ENCODE measurements around the gene SIL1. TPM values are rescaled to one million over a fixed set of nuclear protein-coding genes. Genes with fewer than 3 reads are reported as not detected.

Gene SIL1
- total RNA-seq, 1 experiment from 2014 or later, result 10.7 TPM

DNA sequence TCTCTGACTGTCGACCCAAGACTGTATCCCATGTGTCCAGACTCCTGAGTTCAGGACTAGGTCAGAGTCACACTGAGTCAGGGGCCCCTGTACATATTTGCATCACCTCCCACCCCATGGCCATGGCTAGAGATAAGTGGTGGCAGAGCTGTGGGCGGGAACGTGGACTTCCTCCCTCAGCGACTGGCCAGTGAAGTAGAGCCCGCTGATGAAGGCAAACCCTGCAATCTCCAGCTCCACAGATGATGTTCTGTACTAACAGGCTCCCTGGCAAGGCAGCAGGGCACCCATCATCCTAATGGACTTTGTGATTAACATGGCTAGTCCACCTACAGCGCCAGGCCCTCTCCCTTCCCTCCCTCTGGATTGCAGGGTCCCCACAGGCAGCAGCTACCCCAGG, 212.5 kb downstream of the SIL1 start:
- no peak for DNase-seq (ENCODE audit: low spot score)

GRCh38 chr5:138985256-138985655, 212.9 kb downstream of the SIL1 start:
- DNase-seq (ENCODE audit: low spot score), result no peak
- Mint-ChIP-seq H3K36me3 (no peaks in the 10 kb centered on the region), H3K9me3 (no peaks in the 10 kb centered on the region), H3K4me3 (no peak overlapping the region), H3K4me1 (no peaks in the 10 kb centered on the region), H3K27ac (no peak overlapping the region), H3K27me3 (ENCODE audit: low read depth) (no peaks in the 10 kb centered on the region; the same call in 1 of the 2 replicates)
- ChIA-PET POLR2A (no interaction called here), CTCF (no interaction called here)
- TF ChIP-seq SOX15 (CRISPR knock-in tag; IDR thresholded peaks at IDR 0.05) (no peak), SMAD3 (CRISPR knock-in tag; IDR thresholded peaks at IDR 0.05; ENCODE audit: borderline replicate concordance) (no peak), JUN (CRISPR knock-in tag; IDR thresholded peaks at IDR 0.05) (no peak), NFYB (CRISPR knock-in tag; conservative IDR thresholded peaks at IDR 0.05; ENCODE audit: low read depth) (no peak), TEAD1 (CRISPR knock-in tag; IDR thresholded peaks at IDR 0.05) (no peak), ZBTB43 (CRISPR knock-in tag; IDR thresholded peaks at IDR 0.05) (no peak), EMX1 (CRISPR knock-in tag; IDR thresholded peaks at IDR 0.05) (no peak), USF1 (CRISPR knock-in tag; IDR thresholded peaks at IDR 0.05) (no peak)
- TF ChIP-seq, protein P1, sequence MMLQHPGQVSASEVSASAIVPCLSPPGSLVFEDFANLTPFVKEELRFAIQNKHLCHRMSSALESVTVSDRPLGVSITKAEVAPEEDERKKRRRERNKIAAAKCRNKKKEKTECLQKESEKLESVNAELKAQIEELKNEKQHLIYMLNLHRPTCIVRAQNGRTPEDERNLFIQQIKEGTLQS (CRISPR knock-in tag; conservative IDR thresholded peaks at IDR 0.05), result no peak
- TF ChIP-seq, protein P2, sequence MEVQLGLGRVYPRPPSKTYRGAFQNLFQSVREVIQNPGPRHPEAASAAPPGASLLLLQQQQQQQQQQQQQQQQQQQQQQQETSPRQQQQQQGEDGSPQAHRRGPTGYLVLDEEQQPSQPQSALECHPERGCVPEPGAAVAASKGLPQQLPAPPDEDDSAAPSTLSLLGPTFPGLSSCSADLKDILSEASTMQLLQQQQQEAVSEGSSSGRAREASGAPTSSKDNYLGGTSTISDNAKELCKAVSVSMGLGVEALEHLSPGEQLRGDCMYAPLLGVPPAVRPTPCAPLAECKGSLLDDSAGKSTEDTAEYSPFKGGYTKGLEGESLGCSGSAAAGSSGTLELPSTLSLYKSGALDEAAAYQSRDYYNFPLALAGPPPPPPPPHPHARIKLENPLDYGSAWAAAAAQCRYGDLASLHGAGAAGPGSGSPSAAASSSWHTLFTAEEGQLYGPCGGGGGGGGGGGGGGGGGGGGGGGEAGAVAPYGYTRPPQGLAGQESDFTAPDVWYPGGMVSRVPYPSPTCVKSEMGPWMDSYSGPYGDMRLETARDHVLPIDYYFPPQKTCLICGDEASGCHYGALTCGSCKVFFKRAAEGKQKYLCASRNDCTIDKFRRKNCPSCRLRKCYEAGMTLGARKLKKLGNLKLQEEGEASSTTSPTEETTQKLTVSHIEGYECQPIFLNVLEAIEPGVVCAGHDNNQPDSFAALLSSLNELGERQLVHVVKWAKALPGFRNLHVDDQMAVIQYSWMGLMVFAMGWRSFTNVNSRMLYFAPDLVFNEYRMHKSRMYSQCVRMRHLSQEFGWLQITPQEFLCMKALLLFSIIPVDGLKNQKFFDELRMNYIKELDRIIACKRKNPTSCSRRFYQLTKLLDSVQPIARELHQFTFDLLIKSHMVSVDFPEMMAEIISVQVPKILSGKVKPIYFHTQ (CRISPR knock-in tag; IDR thresholded peaks at IDR 0.05), result no peak
- ATAC-seq, result no peak

More for the DNA sequence above, 212.5 kb downstream of the SIL1 start:
- Mint-ChIP-seq H3K27ac (no peak overlapping the region), H3K4me3 (no peak overlapping the region), H3K9me3 (no peaks in the 10 kb centered on the region), H3K27me3 (ENCODE audit: low read depth) (no peaks in the 10 kb centered on the region; the same call in 1 of the 2 replicates), H3K36me3 (no peaks in the 10 kb centered on the region), H3K4me1 (no peaks in the 10 kb centered on the region)
- ChIA-PET CTCF (interaction anchor here (0.9 kb wide), 1 partner anchor 54 kb away, joined by 4 read pairs; no protein-coding TSS in a partner anchor), POLR2A (no interaction called here)
- 0 out of 2 replicates have a peak, but pooled peaks have one; percentile 45 for TF ChIP-seq ZNF121 (CRISPR knock-in tag; IDR thresholded peaks at IDR 0.05)
- TF ChIP-seq, protein P2 (CRISPR knock-in tag; IDR thresholded peaks at IDR 0.05), result no peak
- no peak for ATAC-seq

- no peak for ATAC-seq
- Mint-ChIP-seq H3K36me3 (no peaks in the 10 kb centered on the region), H3K9me3 (no peaks in the 10 kb centered on the region), H3K27me3 (ENCODE audit: low read depth) (no peaks in the 10 kb centered on the region; the same call in 1 of the 2 replicates), H3K27ac (no peak overlapping the region), H3K4me1 (no peaks in the 10 kb centered on the region), H3K4me3 (no peak overlapping the region)
- no peak for DNase-seq (ENCODE audit: low spot score)
- CTCF ChIA-PET, result no interaction called here
- POLR2A ChIA-PET, result interaction anchor here (0.6 kb wide), 1 partner anchor 313 kb away, joined by 11 read pairs; no protein-coding TSS in a partner anchor
- TF ChIP-seq, protein P3, sequence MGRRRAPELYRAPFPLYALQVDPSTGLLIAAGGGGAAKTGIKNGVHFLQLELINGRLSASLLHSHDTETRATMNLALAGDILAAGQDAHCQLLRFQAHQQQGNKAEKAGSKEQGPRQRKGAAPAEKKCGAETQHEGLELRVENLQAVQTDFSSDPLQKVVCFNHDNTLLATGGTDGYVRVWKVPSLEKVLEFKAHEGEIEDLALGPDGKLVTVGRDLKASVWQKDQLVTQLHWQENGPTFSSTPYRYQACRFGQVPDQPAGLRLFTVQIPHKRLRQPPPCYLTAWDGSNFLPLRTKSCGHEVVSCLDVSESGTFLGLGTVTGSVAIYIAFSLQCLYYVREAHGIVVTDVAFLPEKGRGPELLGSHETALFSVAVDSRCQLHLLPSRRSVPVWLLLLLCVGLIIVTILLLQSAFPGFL (CRISPR knock-in tag; IDR thresholded peaks at IDR 0.05; ENCODE audit: borderline replicate concordance), result no peak
- TF ChIP-seq, protein P4, sequence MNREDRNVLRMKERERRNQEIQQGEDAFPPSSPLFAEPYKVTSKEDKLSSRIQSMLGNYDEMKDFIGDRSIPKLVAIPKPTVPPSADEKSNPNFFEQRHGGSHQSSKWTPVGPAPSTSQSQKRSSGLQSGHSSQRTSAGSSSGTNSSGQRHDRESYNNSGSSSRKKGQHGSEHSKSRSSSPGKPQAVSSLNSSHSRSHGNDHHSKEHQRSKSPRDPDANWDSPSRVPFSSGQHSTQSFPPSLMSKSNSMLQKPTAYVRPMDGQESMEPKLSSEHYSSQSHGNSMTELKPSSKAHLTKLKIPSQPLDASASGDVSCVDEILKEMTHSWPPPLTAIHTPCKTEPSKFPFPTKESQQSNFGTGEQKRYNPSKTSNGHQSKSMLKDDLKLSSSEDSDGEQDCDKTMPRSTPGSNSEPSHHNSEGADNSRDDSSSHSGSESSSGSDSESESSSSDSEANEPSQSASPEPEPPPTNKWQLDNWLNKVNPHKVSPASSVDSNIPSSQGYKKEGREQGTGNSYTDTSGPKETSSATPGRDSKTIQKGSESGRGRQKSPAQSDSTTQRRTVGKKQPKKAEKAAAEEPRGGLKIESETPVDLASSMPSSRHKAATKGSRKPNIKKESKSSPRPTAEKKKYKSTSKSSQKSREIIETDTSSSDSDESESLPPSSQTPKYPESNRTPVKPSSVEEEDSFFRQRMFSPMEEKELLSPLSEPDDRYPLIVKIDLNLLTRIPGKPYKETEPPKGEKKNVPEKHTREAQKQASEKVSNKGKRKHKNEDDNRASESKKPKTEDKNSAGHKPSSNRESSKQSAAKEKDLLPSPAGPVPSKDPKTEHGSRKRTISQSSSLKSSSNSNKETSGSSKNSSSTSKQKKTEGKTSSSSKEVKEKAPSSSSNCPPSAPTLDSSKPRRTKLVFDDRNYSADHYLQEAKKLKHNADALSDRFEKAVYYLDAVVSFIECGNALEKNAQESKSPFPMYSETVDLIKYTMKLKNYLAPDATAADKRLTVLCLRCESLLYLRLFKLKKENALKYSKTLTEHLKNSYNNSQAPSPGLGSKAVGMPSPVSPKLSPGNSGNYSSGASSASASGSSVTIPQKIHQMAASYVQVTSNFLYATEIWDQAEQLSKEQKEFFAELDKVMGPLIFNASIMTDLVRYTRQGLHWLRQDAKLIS (CRISPR knock-in tag; IDR thresholded peaks at IDR 0.05; ENCODE audit: borderline replicate concordance), result no peak
- TF ChIP-seq, protein P5, sequence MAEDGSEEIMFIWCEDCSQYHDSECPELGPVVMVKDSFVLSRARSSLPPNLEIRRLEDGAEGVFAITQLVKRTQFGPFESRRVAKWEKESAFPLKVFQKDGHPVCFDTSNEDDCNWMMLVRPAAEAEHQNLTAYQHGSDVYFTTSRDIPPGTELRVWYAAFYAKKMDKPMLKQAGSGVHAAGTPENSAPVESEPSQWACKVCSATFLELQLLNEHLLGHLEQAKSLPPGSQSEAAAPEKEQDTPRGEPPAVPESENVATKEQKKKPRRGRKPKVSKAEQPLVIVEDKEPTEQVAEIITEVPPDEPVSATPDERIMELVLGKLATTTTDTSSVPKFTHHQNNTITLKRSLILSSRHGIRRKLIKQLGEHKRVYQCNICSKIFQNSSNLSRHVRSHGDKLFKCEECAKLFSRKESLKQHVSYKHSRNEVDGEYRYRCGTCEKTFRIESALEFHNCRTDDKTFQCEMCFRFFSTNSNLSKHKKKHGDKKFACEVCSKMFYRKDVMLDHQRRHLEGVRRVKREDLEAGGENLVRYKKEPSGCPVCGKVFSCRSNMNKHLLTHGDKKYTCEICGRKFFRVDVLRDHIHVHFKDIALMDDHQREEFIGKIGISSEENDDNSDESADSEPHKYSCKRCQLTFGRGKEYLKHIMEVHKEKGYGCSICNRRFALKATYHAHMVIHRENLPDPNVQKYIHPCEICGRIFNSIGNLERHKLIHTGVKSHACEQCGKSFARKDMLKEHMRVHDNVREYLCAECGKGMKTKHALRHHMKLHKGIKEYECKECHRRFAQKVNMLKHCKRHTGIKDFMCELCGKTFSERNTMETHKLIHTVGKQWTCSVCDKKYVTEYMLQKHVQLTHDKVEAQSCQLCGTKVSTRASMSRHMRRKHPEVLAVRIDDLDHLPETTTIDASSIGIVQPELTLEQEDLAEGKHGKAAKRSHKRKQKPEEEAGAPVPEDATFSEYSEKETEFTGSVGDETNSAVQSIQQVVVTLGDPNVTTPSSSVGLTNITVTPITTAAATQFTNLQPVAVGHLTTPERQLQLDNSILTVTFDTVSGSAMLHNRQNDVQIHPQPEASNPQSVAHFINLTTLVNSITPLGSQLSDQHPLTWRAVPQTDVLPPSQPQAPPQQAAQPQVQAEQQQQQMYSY (CRISPR knock-in tag; IDR thresholded peaks at IDR 0.05), result no peak
These were observed 214.2 kb downstream of the SIL1 start for GRCh38 chr5:138983984-138984383.

All from WTC11 (cell line).